ENCODE data around the gene DDHD1. TPM values are rescaled to one million over a fixed set of nuclear protein-coding genes. Genes with fewer than 3 reads are reported as not detected.

DDHD1 gene
- total and polyA plus RNA-seq, 12 donors: 4.6 to 34.9 (median 8.1) TPM

DNA sequence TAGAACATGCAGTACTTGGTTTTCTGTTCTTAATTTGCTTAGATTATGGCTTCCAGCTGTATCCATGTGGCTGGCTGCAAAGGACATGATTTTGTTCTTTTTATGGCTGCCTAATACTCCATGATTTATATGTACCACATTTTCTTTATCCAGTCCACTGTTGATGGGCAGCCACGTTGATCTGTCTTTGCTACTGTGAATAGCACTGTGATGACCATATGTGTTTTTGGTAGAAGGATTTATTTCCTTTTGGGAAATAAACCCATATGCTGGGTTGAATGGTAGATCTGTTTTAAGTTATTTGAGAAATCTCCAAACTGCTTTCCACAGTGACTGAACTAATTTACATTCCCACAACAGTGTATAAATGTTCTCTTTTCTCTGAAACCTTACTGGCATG, 116.1 kb downstream of the DDHD1 start:
- no peaks in the 10 kb centered on the region for H3K9me3 ChIP-seq (replicated peaks in 1 of 3)
- intact Hi-C loops (cut with DNase I): no loop called here
- peaks cover 8 to 22% of the 10 kb centered on the region in 2 donors for H3K4me1 ChIP-seq (replicated peaks in 1 of 2)
- no peak overlapping the region for H3K27ac ChIP-seq
- 83 to 100% (median 98%) methylated on average over 1 of the region's 1 CpG for WGBS, 4 donors
- no peak for DNase-seq
- H3K27me3 ChIP-seq: no peaks in the 10 kb centered on the region
- no peak overlapping the region for H3K4me3 ChIP-seq
- H3K36me3 ChIP-seq (replicated peaks in 1 of 2): no peaks in the 10 kb centered on the region
- TF ChIP-seq POLR2A (IDR thresholded peaks at IDR 0.05): no peak
- TF ChIP-seq, protein P1, sequence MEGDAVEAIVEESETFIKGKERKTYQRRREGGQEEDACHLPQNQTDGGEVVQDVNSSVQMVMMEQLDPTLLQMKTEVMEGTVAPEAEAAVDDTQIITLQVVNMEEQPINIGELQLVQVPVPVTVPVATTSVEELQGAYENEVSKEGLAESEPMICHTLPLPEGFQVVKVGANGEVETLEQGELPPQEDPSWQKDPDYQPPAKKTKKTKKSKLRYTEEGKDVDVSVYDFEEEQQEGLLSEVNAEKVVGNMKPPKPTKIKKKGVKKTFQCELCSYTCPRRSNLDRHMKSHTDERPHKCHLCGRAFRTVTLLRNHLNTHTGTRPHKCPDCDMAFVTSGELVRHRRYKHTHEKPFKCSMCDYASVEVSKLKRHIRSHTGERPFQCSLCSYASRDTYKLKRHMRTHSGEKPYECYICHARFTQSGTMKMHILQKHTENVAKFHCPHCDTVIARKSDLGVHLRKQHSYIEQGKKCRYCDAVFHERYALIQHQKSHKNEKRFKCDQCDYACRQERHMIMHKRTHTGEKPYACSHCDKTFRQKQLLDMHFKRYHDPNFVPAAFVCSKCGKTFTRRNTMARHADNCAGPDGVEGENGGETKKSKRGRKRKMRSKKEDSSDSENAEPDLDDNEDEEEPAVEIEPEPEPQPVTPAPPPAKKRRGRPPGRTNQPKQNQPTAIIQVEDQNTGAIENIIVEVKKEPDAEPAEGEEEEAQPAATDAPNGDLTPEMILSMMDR (IDR thresholded peaks at IDR 0.05): no peak

DNA sequence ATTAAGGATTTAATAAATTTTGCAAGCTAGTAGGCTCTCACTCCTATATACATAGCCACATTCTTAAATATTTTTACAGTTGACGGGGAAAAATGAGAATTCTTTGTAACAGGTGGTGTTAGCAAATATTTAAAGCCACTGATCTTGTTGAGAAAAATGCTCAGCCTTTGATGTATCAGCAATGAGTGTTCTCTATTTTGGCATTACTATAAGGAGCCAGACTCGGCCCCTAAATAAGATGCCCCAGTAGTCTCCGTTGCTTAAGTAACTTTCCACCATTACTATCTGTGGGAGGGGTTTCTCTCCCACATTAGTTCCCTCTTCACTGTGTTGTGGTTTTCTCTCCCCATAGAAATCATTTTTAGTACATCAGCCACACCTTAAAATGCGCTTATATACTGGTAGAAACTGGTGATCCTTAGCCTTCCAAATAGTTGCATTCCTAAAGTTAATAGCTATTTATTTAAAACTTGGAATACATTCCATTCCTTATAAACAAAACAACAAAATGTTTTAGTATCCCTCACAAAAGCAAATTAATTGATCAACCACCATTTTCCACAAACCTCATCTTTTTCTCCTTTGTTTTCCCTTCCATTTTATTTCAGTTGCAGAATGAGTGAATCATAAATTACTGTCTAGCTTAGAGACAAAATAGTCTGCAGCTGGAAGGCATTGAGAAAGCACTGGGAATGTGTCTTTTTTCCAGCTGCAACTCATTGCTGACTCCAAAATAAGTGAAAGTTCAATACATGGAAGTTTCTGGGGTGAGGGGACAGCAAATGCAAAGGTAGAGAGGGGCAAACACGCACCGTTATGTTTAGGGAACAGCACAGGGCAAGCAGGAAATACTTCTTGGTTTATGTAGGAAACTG, 117.5 kb downstream of the DDHD1 start:
- Histone ChIP-seq H3K27ac (no peak overlapping the region), H3K36me3 (replicated peaks in 1 of 2) (no peaks in the 10 kb centered on the region), H3K4me3 (no peak overlapping the region), H3K9me3 (replicated peaks in 1 of 3) (no peaks in the 10 kb centered on the region), H3K4me1 (replicated peaks in 1 of 2) (peaks cover 8 to 22% of the 10 kb centered on the region in 2 donors), H3K27me3 (no peaks in the 10 kb centered on the region)
- DNase-seq: no peak
- intact Hi-C loops (cut with DNase I): no loop called here
- WGBS, 4 donors: 80 to 87% (median 85%) methylated on average over 6 of the region's 6 CpGs
- no peak for TF ChIP-seq POLR2A (IDR thresholded peaks at IDR 0.05)
- TF ChIP-seq, protein P1 (IDR thresholded peaks at IDR 0.05): no peak

DNA sequence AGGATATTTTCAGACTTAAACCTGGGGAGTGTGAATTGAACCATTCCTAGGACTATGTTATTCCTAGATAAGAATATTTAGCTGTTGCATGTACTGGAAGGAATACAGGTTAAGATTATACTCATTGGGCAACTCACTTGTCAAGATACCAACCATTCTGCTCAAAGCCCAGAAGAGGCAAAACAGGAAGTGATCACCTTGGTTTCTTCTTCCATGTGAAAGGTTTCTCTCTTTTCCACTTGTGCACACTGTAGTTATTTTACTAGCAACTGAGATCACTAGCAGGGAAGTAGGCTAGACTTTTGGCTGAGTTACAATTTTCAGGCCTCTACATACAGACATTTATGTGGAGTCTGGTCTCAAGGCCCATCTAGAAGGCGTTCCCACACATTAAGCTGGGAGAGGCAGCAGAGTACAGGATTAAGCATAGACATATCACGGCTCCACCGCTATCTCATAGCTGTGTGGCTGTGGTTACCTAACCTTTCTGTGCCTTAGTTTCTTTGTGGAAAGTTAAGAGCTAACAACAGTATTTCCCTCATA, 118.4 kb downstream of the DDHD1 start:
- Histone ChIP-seq H3K27ac (no peak overlapping the region), H3K27me3 (no peaks in the 10 kb centered on the region), H3K9me3 (replicated peaks in 1 of 3) (no peaks in the 10 kb centered on the region), H3K4me3 (no peak overlapping the region), H3K36me3 (replicated peaks in 1 of 2) (no peaks in the 10 kb centered on the region), H3K4me1 (replicated peaks in 1 of 2) (peaks cover 8 to 22% of the 10 kb centered on the region in 2 donors)
- WGBS, 4 donors: 94 to 100% (median 99%) methylated on average over 3 of the region's 3 CpGs
- TF ChIP-seq POLR2A (IDR thresholded peaks at IDR 0.05): no peak
- TF ChIP-seq, protein P1 (IDR thresholded peaks at IDR 0.05): no peak
- no peak for DNase-seq
- intact Hi-C loops (cut with DNase I): no loop called here

DNA sequence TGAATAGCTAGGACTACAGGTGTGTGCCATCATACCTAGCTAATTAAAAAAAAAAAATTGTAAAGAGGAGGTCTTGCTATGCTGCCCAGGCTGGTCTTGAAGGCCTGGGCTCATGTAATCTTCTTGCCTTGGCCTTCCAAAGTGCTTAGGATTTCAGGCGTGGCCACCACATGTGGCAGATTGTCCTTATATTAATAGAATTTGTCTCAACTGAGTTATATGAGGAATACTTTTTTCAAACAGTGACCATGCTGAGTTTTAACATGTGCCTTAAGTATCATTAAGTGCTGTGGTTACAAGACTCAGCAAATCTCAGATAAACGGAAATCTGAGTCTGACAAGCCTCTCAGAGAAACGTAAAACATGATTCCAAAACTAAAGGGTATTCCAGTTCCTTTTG, 119.1 kb downstream of the DDHD1 start:
- 86 to 93% (median 91%) methylated on average over 3 of the region's 3 CpGs for WGBS, 4 donors
- Histone ChIP-seq H3K9me3 (replicated peaks in 1 of 3) (no peaks in the 10 kb centered on the region), H3K27ac (no peak overlapping the region), H3K4me1 (replicated peaks in 1 of 2) (peaks cover 8 to 22% of the 10 kb centered on the region in 2 donors), H3K36me3 (replicated peaks in 1 of 2) (no peaks in the 10 kb centered on the region), H3K4me3 (no peak overlapping the region), H3K27me3 (no peaks in the 10 kb centered on the region)
- DNase-seq: no peak
- TF ChIP-seq, protein P1 (IDR thresholded peaks at IDR 0.05): no peak
- TF ChIP-seq POLR2A (IDR thresholded peaks at IDR 0.05): no peak
- intact Hi-C loops (cut with DNase I): no loop called here

Data from adrenal gland (tissue), 12 donors.